GM18868 (cell line): ENCODE results near the gene UBALD1.

Source experiments
- ATAC-seq: cut with Tn5 transposase; IDR thresholded peaks from one replicate; pipeline ENCODE4 v1.9.1; 2021; ENCODE audit warnings: mild to moderate bottlenecking, moderate library complexity; ENCODE audit not compliant: unreplicated experiment

The UBALD1 gene

GRCh38 chr16:4616047-4616811 lies 1.5 kb upstream of the UBALD1 start:
- ATAC-seq = peak; percentile 81

- no peak for ATAC-seq
These were observed 827 bp upstream of the UBALD1 start for GRCh38 chr16:4615384-4616046.

- no peak for ATAC-seq
These were observed 785 bp downstream of the UBALD1 start for GRCh38 chr16:4613636-4614570.

GRCh38 chr16:4612977-4613635 lies 1.6 kb downstream of the UBALD1 start:
- ATAC-seq = no peak

- ATAC-seq = no peak
These were observed 2.2 kb downstream of the UBALD1 start for GRCh38 chr16:4612474-4612931.

GRCh38 chr16:4611337-4612021 lies 3.2 kb downstream of the UBALD1 start:
- ATAC-seq = no peak

GRCh38 chr16:4610011-4611005 lies 4.4 kb downstream of the UBALD1 start:
- ATAC-seq = no peak

- no peak for ATAC-seq
These were observed 5.3 kb downstream of the UBALD1 start for GRCh38 chr16:4609200-4610010.

GRCh38 chr16:4608704-4608980 lies 6.0 kb downstream of the UBALD1 start:
- no peak for ATAC-seq

GRCh38 chr16:4607841-4608703 lies 6.6 kb downstream of the UBALD1 start:
- no peak for ATAC-seq

GRCh38 chr16:4606354-4606753 lies 8.3 kb downstream of the UBALD1 start:
- no peak for ATAC-seq

- no peak for ATAC-seq
These were observed 10.3 kb downstream of the UBALD1 start for GRCh38 chr16:4604401-4604800.

- ATAC-seq = no peak
These were observed 11.0 kb downstream of the UBALD1 start for GRCh38 chr16:4603624-4604170.

GRCh38 chr16:4602331-4602730 lies 12.4 kb downstream of the UBALD1 start:
- no peak for ATAC-seq

- no peak for ATAC-seq
These were observed 12.9 kb downstream of the UBALD1 start for GRCh38 chr16:4601864-4602186.

- ATAC-seq = no peak
These were observed 13.4 kb downstream of the UBALD1 start for GRCh38 chr16:4601036-4601863.
